DND-41 (cell line): ENCODE measurements around the gene PTPN6.

Source experiments
- EZH2 ChIP-seq: IDR thresholded peaks from 3 replicates; pipeline ENCODE4 v1.6.1; 2012; ENCODE audit warnings: borderline replicate concordance, low read depth, mild to moderate bottlenecking, moderate library complexity, low read length, inconsistent platforms; ENCODE audit not compliant: severe bottlenecking
- TF ChIP-seq, protein P1 (sequence below): IDR thresholded peaks from 2 replicates; pipeline ENCODE4 v1.5.1; 2012; ENCODE audit warnings: borderline replicate concordance, low read length, moderate library complexity, mild to moderate bottlenecking; ENCODE audit not compliant: poor library complexity, severe bottlenecking; ENCODE audit errors: extremely low read depth

DNA sequence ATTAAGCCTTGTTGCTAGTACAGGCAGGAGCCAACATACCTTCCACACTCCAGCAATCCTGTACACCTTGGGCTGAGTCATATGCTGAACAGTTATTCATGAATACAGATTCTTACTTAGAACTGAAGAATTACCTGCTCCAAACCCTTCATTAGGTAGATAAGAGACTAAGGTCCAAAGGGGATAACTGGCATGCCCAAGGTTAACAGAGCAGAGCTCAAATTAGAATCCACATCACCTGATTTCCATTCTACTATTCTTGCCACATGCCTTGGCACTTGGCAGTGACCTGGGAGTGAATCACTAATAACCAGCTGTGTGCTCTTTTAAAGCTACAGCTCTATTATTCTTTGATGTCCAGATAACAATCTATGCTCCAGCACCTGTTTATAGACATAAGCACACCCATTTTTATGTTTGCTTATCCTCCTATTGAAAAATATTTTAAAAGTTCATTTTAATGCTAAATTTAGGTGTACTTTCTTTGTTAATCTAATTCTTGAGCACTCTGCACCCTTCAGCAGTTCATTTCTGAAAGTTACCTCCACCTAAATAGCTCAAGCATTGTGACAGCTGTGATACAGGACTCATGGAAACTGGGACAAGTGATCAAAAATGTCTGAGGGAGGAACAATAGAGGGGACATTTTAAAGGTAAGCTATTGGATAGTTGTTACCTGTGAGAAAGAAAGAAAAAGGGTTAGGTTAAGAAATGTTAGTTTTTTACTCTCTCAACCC lies 47.7 kb downstream of the PTPN6 start:
- TF ChIP-seq EZH2: no peak
- TF ChIP-seq, protein P1, sequence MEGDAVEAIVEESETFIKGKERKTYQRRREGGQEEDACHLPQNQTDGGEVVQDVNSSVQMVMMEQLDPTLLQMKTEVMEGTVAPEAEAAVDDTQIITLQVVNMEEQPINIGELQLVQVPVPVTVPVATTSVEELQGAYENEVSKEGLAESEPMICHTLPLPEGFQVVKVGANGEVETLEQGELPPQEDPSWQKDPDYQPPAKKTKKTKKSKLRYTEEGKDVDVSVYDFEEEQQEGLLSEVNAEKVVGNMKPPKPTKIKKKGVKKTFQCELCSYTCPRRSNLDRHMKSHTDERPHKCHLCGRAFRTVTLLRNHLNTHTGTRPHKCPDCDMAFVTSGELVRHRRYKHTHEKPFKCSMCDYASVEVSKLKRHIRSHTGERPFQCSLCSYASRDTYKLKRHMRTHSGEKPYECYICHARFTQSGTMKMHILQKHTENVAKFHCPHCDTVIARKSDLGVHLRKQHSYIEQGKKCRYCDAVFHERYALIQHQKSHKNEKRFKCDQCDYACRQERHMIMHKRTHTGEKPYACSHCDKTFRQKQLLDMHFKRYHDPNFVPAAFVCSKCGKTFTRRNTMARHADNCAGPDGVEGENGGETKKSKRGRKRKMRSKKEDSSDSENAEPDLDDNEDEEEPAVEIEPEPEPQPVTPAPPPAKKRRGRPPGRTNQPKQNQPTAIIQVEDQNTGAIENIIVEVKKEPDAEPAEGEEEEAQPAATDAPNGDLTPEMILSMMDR: no peak
